Progenitor cell of endocrine pancreas (in vitro differentiated cells): ENCODE results near the gene RNF19B. TPM values are rescaled to one million over a fixed set of nuclear protein-coding genes. Genes with fewer than 3 reads are reported as not detected.

Experiments used
- DNase-seq: peaks from one replicate; pipeline ENCODE4 v3.0.0; 2021; ENCODE audit warnings: low spot score; ENCODE audit not compliant: unreplicated experiment
- H3K27ac Mint-ChIP-seq: 2 replicates; pipeline ENCODE4 v1.8.0; 2021; ENCODE audit warnings: mild to moderate bottlenecking, moderate library complexity, mixed read lengths
- H3K27me3 Mint-ChIP-seq: 2 replicates; pipeline ENCODE4 v1.8.0; 2021; ENCODE audit warnings: mixed read lengths
- H3K36me3 Mint-ChIP-seq: 2 replicates; pipeline ENCODE4 v1.8.0; 2022; ENCODE audit warnings: mixed read lengths; ENCODE audit not compliant: insufficient read depth
- H3K4me1 Mint-ChIP-seq: 2 replicates; pipeline ENCODE4 v1.8.0; 2021; ENCODE audit warnings: low read depth, mixed read lengths
- H3K4me3 Mint-ChIP-seq: 2 replicates; pipeline ENCODE4 v1.8.0; 2021; ENCODE audit warnings: low read depth, mild to moderate bottlenecking, moderate library complexity, mixed read lengths
- H3K9me3 Mint-ChIP-seq: 2 replicates; pipeline ENCODE4 v1.8.0; 2021; ENCODE audit warnings: low read depth, mixed read lengths
- CTCF ChIP-seq: fragments of 200-600 bp; sonication (generic); IDR thresholded peaks from one replicate; pipeline ENCODE4 v1.5.0; 2021; ENCODE audit warnings: antibody characterized with exemption, mild to moderate bottlenecking; ENCODE audit not compliant: unreplicated experiment
- total RNA-seq: library from RNA; stranded (reverse); gene quantifications from 2 replicates; pipeline ENCODE4 v1.2.1, GENCODE V29; 2021

Gene RNF19B
- total RNA-seq, 1 donor from 2014 or later: 14.2 TPM

DNA sequence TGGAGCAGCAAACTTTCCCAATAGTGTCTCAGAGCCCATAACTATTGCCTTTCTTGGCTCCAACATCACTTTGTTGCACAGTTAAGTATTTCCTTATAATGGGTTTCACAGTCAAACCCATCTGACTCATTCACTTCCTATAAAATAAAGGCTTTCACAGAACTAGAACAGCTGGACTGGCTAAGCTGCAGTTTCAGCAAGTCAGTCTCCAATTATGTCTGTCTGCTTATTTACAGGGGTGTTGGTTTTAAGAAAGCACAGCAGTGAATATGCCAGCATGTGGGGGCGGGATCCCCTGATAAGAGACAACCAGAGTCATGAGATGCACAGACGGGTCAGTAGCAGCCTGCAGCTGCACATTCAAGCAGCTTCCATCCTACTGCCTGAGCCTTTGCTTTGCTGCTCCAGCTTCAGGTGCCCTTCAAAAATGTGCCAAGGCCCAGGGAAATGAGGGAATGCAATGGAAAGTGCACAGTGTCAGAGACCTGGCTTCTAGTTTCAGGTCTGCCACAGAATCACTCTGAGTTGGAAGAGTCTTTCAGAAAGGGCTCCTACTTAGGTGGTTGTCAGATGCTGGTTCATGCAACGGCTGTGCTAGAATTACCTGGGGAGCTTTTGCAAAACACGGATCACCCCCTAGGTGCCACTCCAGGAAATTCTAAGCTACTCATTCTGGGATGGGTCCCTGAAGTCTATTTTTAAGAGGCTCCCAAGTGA lies 24.8 kb downstream of the RNF19B start:
- Mint-ChIP-seq H3K36me3 (peaks cover 28% of the 10 kb centered on the region), H3K9me3 (no peaks in the 10 kb centered on the region), H3K27ac (peak overlapping the region; percentile 78), H3K4me1 (no peaks in the 10 kb centered on the region), H3K27me3 (no peaks in the 10 kb centered on the region), H3K4me3 (no peak overlapping the region)
- no peak for TF ChIP-seq CTCF
- no peak for DNase-seq

- no peaks in the 10 kb centered on the region for H3K27me3 Mint-ChIP-seq
- no peak for DNase-seq
- no peak overlapping the region for H3K27ac Mint-ChIP-seq
- H3K9me3 Mint-ChIP-seq: no peaks in the 10 kb centered on the region
- H3K4me1 Mint-ChIP-seq: peaks cover 7% of the 10 kb centered on the region
- TF ChIP-seq CTCF: no peak
- H3K36me3 Mint-ChIP-seq: peaks cover 17% of the 10 kb centered on the region
- no peak overlapping the region for H3K4me3 Mint-ChIP-seq
These were observed 27.5 kb downstream of the RNF19B start for GRCh38 chr1:32937061-32937460.

GRCh38 chr1:32934535-32934934 lies 30.1 kb downstream of the RNF19B start:
- Mint-ChIP-seq H3K27ac (no peak overlapping the region), H3K36me3 (peaks cover 14% of the 10 kb centered on the region), H3K9me3 (no peaks in the 10 kb centered on the region), H3K4me1 (peaks cover 7% of the 10 kb centered on the region), H3K27me3 (no peaks in the 10 kb centered on the region), H3K4me3 (no peak overlapping the region)
- TF ChIP-seq CTCF: no peak
- DNase-seq: no peak

- Mint-ChIP-seq H3K27me3 (no peaks in the 10 kb centered on the region), H3K4me3 (no peak overlapping the region), H3K36me3 (peaks cover 11% of the 10 kb centered on the region), H3K9me3 (no peaks in the 10 kb centered on the region), H3K27ac (peak overlapping the region; percentile 2), H3K4me1 (peaks cover 7% of the 10 kb centered on the region)
- TF ChIP-seq CTCF: peak; percentile 4
- no peak for DNase-seq
These were observed 30.8 kb downstream of the RNF19B start for GRCh38 chr1:32933742-32934322.

DNA sequence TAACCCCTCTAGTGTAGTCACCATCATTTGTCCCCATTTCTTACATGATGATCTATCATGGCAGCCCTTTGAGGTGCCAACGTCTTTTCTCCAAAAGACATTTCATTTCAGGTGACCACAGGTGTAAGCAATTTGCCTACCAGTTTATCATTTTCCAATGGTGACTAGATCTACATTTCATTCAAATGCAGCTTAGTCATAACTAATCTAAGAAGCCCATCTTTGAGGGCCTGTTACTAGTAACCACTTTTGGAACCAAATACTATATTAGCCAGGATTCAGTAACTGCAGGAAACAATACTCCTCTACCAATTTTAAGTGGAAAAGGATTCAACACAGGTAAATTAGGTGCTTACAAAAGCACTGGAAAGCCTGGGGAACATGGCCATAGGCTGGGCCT lies 32.8 kb downstream of the RNF19B start:
- DNase-seq: no peak
- Mint-ChIP-seq H3K36me3 (peaks cover 4% of the 10 kb centered on the region), H3K9me3 (no peaks in the 10 kb centered on the region), H3K27ac (no peak overlapping the region), H3K27me3 (peaks cover 8% of the 10 kb centered on the region), H3K4me3 (no peak overlapping the region), H3K4me1 (peaks cover 7% of the 10 kb centered on the region)
- no peak for TF ChIP-seq CTCF
